Measurements from ENCODE around the gene PALM. TPM values are rescaled to one million over a fixed set of nuclear protein-coding genes. Genes with fewer than 3 reads are reported as not detected.

The PALM gene
- total RNA-seq, 1 experiment from 2014 or later, result 18.5 TPM

GRCh38 chr19:738509-739128, 29.9 kb downstream of the PALM start:
- H3K4me1 ChIP-seq (ENCODE audit: insufficient read depth, low read length), result no peaks in the 10 kb centered on the region
- no peaks in the 10 kb centered on the region for H3K23me2 ChIP-seq (ENCODE audit: insufficient read length, low read depth, low read length, poor library complexity, severe bottlenecking)
- Mint-ChIP-seq H3K27ac (no peak overlapping the region), H3K4me3 (no peak overlapping the region; a peak in 1 of 5 replicates), H3K4me1 (peaks cover 0 to 4% of the 10 kb centered on the region in 2 experiments; a peak in 2 of 4 replicates), H3K9me3 (peaks cover 1 to 2% of the 10 kb centered on the region in 2 experiments; a peak in 3 of 5 replicates), H3K36me3 (ENCODE audit: insufficient read depth in 1 of 3, low read depth in 3 of 3) (peaks cover 0 to 2% (median 0%) of the 10 kb centered on the region in 3 experiments; a peak in 4 of 7 replicates), H3K27me3 (ENCODE audit: low read depth) (peaks cover 4% of the 10 kb centered on the region)
- no peak overlapping the region for H3K4ac ChIP-seq (ENCODE audit: low read depth, low read length)
- no peak overlapping the region for H3K18ac ChIP-seq (ENCODE audit: insufficient read length, low read depth, low read length)
- H2BK15ac ChIP-seq (ENCODE audit: low read depth, low read length), result no peak overlapping the region
- H3K27me3 ChIP-seq (ENCODE audit: insufficient read depth, low read length), result no peaks in the 10 kb centered on the region
- H4K5ac ChIP-seq (ENCODE audit: insufficient read length, low read depth, low read length), result no peak overlapping the region
- H3K79me1 ChIP-seq (ENCODE audit: insufficient read depth, low read depth, low read length, poor library complexity, severe bottlenecking), result no peaks in the 10 kb centered on the region
- H2AFZ ChIP-seq (ENCODE audit: low read length), result no peak overlapping the region
- no peak overlapping the region for H3K14ac ChIP-seq (ENCODE audit: insufficient read depth, low read length)
- no peaks in the 10 kb centered on the region for H3K9me3 ChIP-seq (ENCODE audit: control insufficient read depth, low read depth, low read length)
- no peak overlapping the region for H3T11ph ChIP-seq (ENCODE audit: low read length)
- H3K4me2 ChIP-seq (ENCODE audit: insufficient read depth, insufficient read length, low read length), result no peak overlapping the region
- no peak overlapping the region for H4K91ac ChIP-seq (ENCODE audit: insufficient read length, low read depth, low read length)
- H4K20me1 ChIP-seq (ENCODE audit: control insufficient read depth, insufficient read depth, insufficient read length), result no peaks in the 10 kb centered on the region
- DNase-seq, result no peak
- no peaks in the 10 kb centered on the region for H3K79me2 ChIP-seq (ENCODE audit: insufficient read depth, low read length)
- no peak overlapping the region for H2AK5ac ChIP-seq (ENCODE audit: insufficient read length, low read length)
- no CpG with 5 or more reads among the region's 23 CpGs for WGBS (ENCODE audit: extremely low coverage, insufficient read length, low lambda C conversion rate)
- H2BK120ac ChIP-seq (ENCODE audit: low read depth, low read length, poor library complexity, severe bottlenecking), result no peak overlapping the region
- no peak for TF ChIP-seq CTCF (conservative IDR thresholded peaks at IDR 0.05)
- no peak overlapping the region for H2BK12ac ChIP-seq (ENCODE audit: insufficient read length, low read depth, low read length)
- no peak overlapping the region for H3K56ac ChIP-seq (ENCODE audit: insufficient read length, low read depth, low read length)
- H3K23ac ChIP-seq (ENCODE audit: insufficient read length, low read depth, low read length), result no peak overlapping the region
- H2BK5ac ChIP-seq (ENCODE audit: insufficient read length, low read length), result no peak overlapping the region
- H2BK20ac ChIP-seq (ENCODE audit: low read depth, low read length, poor library complexity, severe bottlenecking), result no peak overlapping the region
- H3K27ac ChIP-seq (ENCODE audit: insufficient read length, low read depth, low read length), result no peak overlapping the region
- H4K8ac ChIP-seq (replicated peaks; ENCODE audit: insufficient read length, low read depth, low read length), result no peak overlapping the region
- H3K9ac ChIP-seq (ENCODE audit: extremely low read depth, insufficient read length, low read length), result no peak overlapping the region
